Measurements from ENCODE around the gene HIP1. TPM values are rescaled to one million over a fixed set of nuclear protein-coding genes. Genes with fewer than 3 reads are reported as not detected.

The HIP1 gene
- total RNA-seq, 1 experiment from 2014 or later: 10.7 TPM

DNA sequence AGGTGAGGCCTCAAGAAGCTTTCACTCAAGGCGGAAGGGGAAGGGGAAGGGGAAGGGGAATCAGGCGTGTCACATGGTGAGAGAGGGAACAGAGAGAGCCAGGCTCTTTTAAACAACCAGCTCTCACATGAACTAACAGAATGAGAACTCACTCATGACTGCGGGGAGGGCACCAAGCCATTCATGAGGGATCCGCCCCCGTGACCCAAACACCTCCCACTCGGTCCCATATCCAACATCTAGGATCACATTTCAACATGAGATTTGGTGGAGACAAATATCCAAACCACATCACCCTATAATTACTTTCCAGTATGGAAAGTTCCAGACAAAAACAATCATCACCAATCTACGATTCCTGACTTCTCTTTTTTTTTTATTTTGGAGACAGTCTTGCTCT lies 22.9 kb downstream of the HIP1 start:
- no peak overlapping the region for H3K4me3 Mint-ChIP-seq (ENCODE audit: low read depth, unreplicated experiment)
- H3K36me3 Mint-ChIP-seq (ENCODE audit: insufficient read depth, unreplicated experiment): no peaks in the 10 kb centered on the region
- CTCF ChIA-PET: no interaction called here
- no peak overlapping the region for H3K27ac Mint-ChIP-seq (ENCODE audit: unreplicated experiment)
- no peaks in the 10 kb centered on the region for H3K4me1 Mint-ChIP-seq (ENCODE audit: low read depth, unreplicated experiment)
- BruUV-seq (replicated peaks): no TSS peak
- H3K27me3 Mint-ChIP-seq (ENCODE audit: unreplicated experiment): peaks cover 14% of the 10 kb centered on the region
- peaks cover 3% of the 10 kb centered on the region for H3K9me3 Mint-ChIP-seq (ENCODE audit: low read depth, unreplicated experiment)
- TF ChIP-seq, protein P1, sequence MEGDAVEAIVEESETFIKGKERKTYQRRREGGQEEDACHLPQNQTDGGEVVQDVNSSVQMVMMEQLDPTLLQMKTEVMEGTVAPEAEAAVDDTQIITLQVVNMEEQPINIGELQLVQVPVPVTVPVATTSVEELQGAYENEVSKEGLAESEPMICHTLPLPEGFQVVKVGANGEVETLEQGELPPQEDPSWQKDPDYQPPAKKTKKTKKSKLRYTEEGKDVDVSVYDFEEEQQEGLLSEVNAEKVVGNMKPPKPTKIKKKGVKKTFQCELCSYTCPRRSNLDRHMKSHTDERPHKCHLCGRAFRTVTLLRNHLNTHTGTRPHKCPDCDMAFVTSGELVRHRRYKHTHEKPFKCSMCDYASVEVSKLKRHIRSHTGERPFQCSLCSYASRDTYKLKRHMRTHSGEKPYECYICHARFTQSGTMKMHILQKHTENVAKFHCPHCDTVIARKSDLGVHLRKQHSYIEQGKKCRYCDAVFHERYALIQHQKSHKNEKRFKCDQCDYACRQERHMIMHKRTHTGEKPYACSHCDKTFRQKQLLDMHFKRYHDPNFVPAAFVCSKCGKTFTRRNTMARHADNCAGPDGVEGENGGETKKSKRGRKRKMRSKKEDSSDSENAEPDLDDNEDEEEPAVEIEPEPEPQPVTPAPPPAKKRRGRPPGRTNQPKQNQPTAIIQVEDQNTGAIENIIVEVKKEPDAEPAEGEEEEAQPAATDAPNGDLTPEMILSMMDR (IDR thresholded peaks at IDR 0.05; ENCODE audit: unreplicated experiment): no peak
- DNase-seq: no peak
- intact Hi-C loops (cut with micrococcal nuclease; ENCODE audit: unreplicated experiment): no loop called here

DNA sequence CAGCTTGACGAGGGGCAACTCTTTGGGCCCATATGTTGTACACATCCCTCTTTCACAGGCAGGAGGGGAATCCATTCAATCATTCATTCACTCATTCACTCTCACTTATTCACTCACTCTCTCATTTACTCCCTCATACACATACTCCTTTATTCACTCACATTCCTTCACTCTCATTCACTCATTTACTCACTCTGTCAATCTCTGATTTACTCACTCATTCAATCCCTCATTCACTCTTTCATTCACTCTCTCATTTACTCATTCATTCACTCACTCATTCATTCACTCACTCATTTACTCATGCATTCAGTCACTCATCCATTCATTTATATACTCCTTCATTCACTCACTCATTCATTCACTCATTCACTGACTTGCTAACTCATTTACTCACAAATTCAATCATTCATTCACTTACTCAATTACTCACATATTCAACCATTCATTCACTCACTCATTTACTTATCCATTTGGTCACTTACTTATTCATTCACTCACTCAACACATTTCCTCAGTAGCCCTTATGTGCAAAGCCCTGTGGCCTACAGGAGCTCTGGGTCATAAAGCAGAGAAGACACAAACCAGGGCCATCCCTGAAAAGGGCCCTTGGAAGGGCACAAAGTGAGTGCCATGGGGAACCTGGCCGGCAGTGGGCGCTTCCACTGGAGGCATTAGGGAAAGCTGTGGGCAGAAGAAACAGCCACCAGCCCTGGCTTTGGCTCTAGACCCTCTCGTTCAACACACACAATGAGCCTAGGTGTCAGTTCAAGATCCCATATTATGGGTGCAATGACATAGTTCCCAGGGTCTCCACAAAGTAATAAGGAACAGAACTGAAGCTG lies 26.0 kb downstream of the HIP1 start:
- intact Hi-C loops (cut with micrococcal nuclease; ENCODE audit: unreplicated experiment): no loop called here
- Mint-ChIP-seq H3K36me3 (ENCODE audit: insufficient read depth, unreplicated experiment) (no peaks in the 10 kb centered on the region), H3K9me3 (ENCODE audit: low read depth, unreplicated experiment) (peaks cover 5% of the 10 kb centered on the region), H3K4me1 (ENCODE audit: low read depth, unreplicated experiment) (no peaks in the 10 kb centered on the region), H3K4me3 (ENCODE audit: low read depth, unreplicated experiment) (no peak overlapping the region), H3K27me3 (ENCODE audit: unreplicated experiment) (peaks cover 14% of the 10 kb centered on the region), H3K27ac (ENCODE audit: unreplicated experiment) (no peak overlapping the region)
- CTCF ChIA-PET: no interaction called here
- DNase-seq: no peak
- TF ChIP-seq, protein P1 (IDR thresholded peaks at IDR 0.05; ENCODE audit: unreplicated experiment): no peak
- BruUV-seq (replicated peaks): no TSS peak

DNA sequence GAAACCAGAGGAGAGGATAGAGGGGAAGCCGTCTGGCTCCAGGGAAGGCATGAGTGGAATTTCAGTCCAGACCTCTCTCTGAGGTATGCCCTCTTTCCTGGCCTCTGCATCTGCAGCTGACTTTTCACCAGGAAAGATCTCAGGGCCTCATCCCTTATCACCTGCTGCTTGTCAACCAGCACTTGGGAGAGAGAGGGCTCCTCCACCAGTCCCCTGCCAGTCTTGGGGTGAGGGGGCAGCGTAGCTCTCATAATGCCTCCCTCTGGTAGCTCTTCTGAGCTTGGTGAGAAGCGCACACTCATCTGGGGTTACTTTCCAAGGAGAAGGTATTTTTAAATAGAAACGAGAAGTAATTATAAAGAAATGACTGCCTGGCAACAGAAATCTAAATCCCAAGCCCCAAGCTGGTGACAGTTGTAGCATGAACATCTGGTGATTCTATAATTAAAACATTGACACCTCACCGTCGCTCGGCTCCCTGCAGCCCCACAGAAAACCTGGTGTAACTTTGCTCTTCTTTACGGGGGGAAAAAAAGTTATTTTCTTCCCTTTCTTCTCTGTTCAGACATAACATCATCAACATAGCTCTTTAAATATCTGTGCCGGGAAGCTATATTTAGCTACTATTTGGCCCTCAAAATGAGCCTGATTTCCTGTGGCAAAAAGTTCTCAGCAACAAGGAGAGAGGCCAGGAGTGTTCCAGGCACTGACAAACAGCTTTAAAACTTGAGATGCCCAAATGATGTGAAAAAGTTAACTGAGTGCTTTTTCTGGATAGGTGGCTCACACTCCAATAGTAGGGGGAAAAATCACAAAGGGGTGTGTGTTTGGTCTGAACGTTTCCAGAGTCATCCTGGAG lies 26.9 kb downstream of the HIP1 start:
- BruUV-seq (replicated peaks): no TSS peak
- no peaks in the 10 kb centered on the region for H3K4me1 Mint-ChIP-seq (ENCODE audit: low read depth, unreplicated experiment)
- no peak for DNase-seq
- CTCF ChIA-PET: no interaction called here
- no peaks in the 10 kb centered on the region for H3K36me3 Mint-ChIP-seq (ENCODE audit: insufficient read depth, unreplicated experiment)
- TF ChIP-seq, protein P1 (IDR thresholded peaks at IDR 0.05; ENCODE audit: unreplicated experiment): no peak
- peaks cover 14% of the 10 kb centered on the region for H3K27me3 Mint-ChIP-seq (ENCODE audit: unreplicated experiment)
- no peak overlapping the region for H3K4me3 Mint-ChIP-seq (ENCODE audit: low read depth, unreplicated experiment)
- H3K27ac Mint-ChIP-seq (ENCODE audit: unreplicated experiment): no peak overlapping the region
- peaks cover 5% of the 10 kb centered on the region for H3K9me3 Mint-ChIP-seq (ENCODE audit: low read depth, unreplicated experiment)
- intact Hi-C loops (cut with micrococcal nuclease; ENCODE audit: unreplicated experiment): no loop called here

DNA sequence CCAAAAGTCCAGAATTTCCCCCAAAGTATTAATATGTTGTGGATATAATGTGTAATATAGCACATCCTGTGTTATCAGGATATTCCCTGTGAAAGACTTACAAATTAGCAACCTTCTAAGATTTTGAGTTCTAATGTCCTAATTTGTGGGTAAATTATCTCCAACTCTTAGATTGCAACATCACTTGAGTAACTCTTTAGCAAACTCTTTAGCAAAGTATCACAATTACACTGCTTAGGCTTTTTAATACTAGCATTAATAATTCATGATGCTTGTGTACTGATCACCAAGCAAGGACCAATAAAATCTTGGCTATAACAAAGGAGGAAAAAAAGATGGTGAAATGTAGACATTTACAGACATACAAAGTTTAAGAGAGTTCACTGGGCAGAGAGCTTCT lies 27.7 kb downstream of the HIP1 start:
- peaks cover 14% of the 10 kb centered on the region for H3K27me3 Mint-ChIP-seq (ENCODE audit: unreplicated experiment)
- H3K27ac Mint-ChIP-seq (ENCODE audit: unreplicated experiment): no peak overlapping the region
- peaks cover 5% of the 10 kb centered on the region for H3K9me3 Mint-ChIP-seq (ENCODE audit: low read depth, unreplicated experiment)
- CTCF ChIA-PET: no interaction called here
- intact Hi-C loops (cut with micrococcal nuclease; ENCODE audit: unreplicated experiment): no loop called here
- no peaks in the 10 kb centered on the region for H3K36me3 Mint-ChIP-seq (ENCODE audit: insufficient read depth, unreplicated experiment)
- H3K4me3 Mint-ChIP-seq (ENCODE audit: low read depth, unreplicated experiment): no peak overlapping the region
- H3K4me1 Mint-ChIP-seq (ENCODE audit: low read depth, unreplicated experiment): no peaks in the 10 kb centered on the region
- no TSS peak for BruUV-seq (replicated peaks)
- TF ChIP-seq, protein P1 (IDR thresholded peaks at IDR 0.05; ENCODE audit: unreplicated experiment): no peak
- DNase-seq: no peak
